PC-9 (cell line): Measurements from ENCODE around the gene PIK3C2G. TPM values are rescaled to one million over a fixed set of nuclear protein-coding genes. Genes with fewer than 3 reads are reported as not detected.
"Not testable (repeated sequence)": the region's sequence is repeated elsewhere in the genome, so short reads cannot be mapped to it uniquely, and the experiment has no call there.

Source experiments
- BruUV-seq: library from RNA; stranded (reverse); fragments of 400-500 nt; replicated peaks from 2 replicates; lab custom pipeline; 2021; lab: Mats Ljungman, UMichigan
- CTCF ChIA-PET: fragments of 300-600 bp; sonication (Branson Sonifier 250); formaldehyde crosslinking; loops from one replicate; lab custom pipeline; 2022; ENCODE audit warnings: antibody characterized with exemption; lab: Charles Lee
- POLR2A ChIA-PET: fragments of 300-600 bp; sonication (Branson Sonifier 250); formaldehyde crosslinking; loops from one replicate; lab custom pipeline; 2022; ENCODE audit warnings: antibody characterized with exemption; ENCODE audit not compliant: unreplicated experiment; lab: Charles Lee
- DNase-seq, 2 experiments: peaks; one replicate each; pipeline versions ENCODE4 v3.0.0 to v3.0.0-alpha.2; 2015 to 2022; ENCODE audit warnings: mixed read lengths in 1 of 2
- H2AFZ ChIP-seq: fragments of 200-600 bp; sonication (generic); 2 replicates; pipeline ENCODE4 v1.8.1; 2017; ENCODE audit warnings: antibody characterized with exemption
- H3F3A ChIP-seq: fragments of 200-600 bp; sonication (generic); 2 replicates; pipeline ENCODE4 v1.8.1; 2017; ENCODE audit warnings: antibody characterized with exemption, mild to moderate bottlenecking, low read depth; ENCODE audit not compliant: insufficient read depth
- H3K27ac ChIP-seq: fragments of 200-600 bp; sonication (generic); 2 replicates; pipeline ENCODE4 v1.6.1; 2016; ENCODE audit warnings: mixed run types
- H3K27me3 ChIP-seq: fragments of 200-600 bp; sonication (generic); 2 replicates; pipeline ENCODE4 v1.6.1; 2016; ENCODE audit warnings: low read depth, mixed run types; ENCODE audit not compliant: insufficient read depth
- H3K36me3 ChIP-seq: fragments of 200-600 bp; sonication (generic); 2 replicates; pipeline ENCODE4 v1.6.1; 2016; ENCODE audit warnings: low read depth, mixed run types
- H3K4me1 ChIP-seq: fragments of 200-600 bp; sonication (generic); replicated peaks from 2 replicates; pipeline ENCODE4 v1.6.1; 2016; ENCODE audit warnings: mixed run types; ENCODE audit not compliant: insufficient read depth
- H3K4me2 ChIP-seq: fragments of 200-600 bp; sonication (generic); 2 replicates; pipeline ENCODE4 v1.6.1; 2017; ENCODE audit warnings: mixed run types
- H3K4me3 ChIP-seq: fragments of 200-600 bp; sonication (generic); 2 replicates; pipeline ENCODE4 v1.6.1; 2016; ENCODE audit warnings: mixed run types
- H3K79me2 ChIP-seq: fragments of 200-600 bp; sonication (generic); 2 replicates; pipeline ENCODE4 v1.6.1; 2017; ENCODE audit warnings: low read depth, mixed run types
- H3K9me2 ChIP-seq: fragments of 200-600 bp; sonication (generic); 2 replicates; pipeline ENCODE4 v1.8.1; 2017; ENCODE audit warnings: mild to moderate bottlenecking; ENCODE audit not compliant: insufficient read depth
- H3K9me3 ChIP-seq: fragments of 200-600 bp; sonication (generic); 2 replicates; pipeline ENCODE4 v1.8.1; 2016; ENCODE audit warnings: low read depth; ENCODE audit not compliant: insufficient read depth
- H4K20me1 ChIP-seq: fragments of 200-600 bp; sonication (generic); 2 replicates; pipeline ENCODE4 v1.8.1; 2017; ENCODE audit not compliant: insufficient read depth
- EZH2 ChIP-seq: fragments of 200-600 bp; sonication (generic); IDR thresholded peaks from 2 replicates; pipeline ENCODE4 v1.8.0; 2017; ENCODE audit warnings: antibody characterized with exemption, low read depth
- intact Hi-C: fragments of 100-400 bp; cut with micrococcal nuclease; formaldehyde crosslinking; loops from one replicate; pipeline ENCODE4 v1.10.0; 2022; ENCODE audit not compliant: unreplicated experiment
- total RNA-seq: library from RNA; stranded (reverse); gene quantifications from 2 replicates; pipeline ENCODE4 v1.2.3, GENCODE V29; 2021
- TF ChIP-seq, protein P1 (sequence below): fragments of 200-600 bp; sonication (generic); conservative IDR thresholded peaks from 2 replicates; pipeline ENCODE4 v1.6.1; 2017; ENCODE audit warnings: mixed run types, antibody characterized with exemption, mild to moderate bottlenecking, moderate library complexity

PIK3C2G gene
- total RNA-seq, 1 experiment from 2014 or later: 1.4 TPM

DNA sequence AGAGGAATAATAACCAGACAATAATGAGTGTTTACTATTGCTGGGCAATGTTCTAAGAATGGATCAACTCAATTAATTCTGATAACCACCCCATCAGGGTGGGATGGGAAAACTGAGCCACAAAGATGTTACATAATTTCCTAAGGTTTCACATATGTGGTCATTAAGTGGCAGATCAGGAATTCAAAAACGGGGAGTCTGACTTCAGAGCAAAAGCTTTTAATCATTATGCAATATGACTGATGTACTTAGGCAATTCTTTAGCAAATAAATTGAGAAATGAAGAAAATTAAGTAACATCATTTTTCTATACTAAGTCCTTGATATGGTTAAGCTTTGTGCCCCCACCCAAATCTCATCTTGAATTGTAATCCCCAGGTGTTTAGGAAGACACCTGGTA, 423.1 kb downstream of the PIK3C2G start:
- no TSS peak for BruUV-seq
- H3K27ac ChIP-seq: no peak overlapping the region
- TF ChIP-seq, protein P1, sequence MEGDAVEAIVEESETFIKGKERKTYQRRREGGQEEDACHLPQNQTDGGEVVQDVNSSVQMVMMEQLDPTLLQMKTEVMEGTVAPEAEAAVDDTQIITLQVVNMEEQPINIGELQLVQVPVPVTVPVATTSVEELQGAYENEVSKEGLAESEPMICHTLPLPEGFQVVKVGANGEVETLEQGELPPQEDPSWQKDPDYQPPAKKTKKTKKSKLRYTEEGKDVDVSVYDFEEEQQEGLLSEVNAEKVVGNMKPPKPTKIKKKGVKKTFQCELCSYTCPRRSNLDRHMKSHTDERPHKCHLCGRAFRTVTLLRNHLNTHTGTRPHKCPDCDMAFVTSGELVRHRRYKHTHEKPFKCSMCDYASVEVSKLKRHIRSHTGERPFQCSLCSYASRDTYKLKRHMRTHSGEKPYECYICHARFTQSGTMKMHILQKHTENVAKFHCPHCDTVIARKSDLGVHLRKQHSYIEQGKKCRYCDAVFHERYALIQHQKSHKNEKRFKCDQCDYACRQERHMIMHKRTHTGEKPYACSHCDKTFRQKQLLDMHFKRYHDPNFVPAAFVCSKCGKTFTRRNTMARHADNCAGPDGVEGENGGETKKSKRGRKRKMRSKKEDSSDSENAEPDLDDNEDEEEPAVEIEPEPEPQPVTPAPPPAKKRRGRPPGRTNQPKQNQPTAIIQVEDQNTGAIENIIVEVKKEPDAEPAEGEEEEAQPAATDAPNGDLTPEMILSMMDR: no peak
- TF ChIP-seq EZH2: no peak
- H3K4me3 ChIP-seq: no peak overlapping the region
- no peaks in the 10 kb centered on the region for H3K79me2 ChIP-seq
- H3K9me2 ChIP-seq: no peaks in the 10 kb centered on the region
- no peak for DNase-seq
- H3K36me3 ChIP-seq: no peaks in the 10 kb centered on the region
- POLR2A ChIA-PET: no interaction called here
- no peaks in the 10 kb centered on the region for H3K27me3 ChIP-seq
- no peaks in the 10 kb centered on the region for H4K20me1 ChIP-seq
- CTCF ChIA-PET: no interaction called here
- intact Hi-C loops: loop anchor here (10.0 kb wide), 1 partner anchor 430 kb away; no protein-coding TSS in a partner anchor
- 0 out of 2 replicates have a peak, but pooled peaks cover 10% of the 10 kb centered on the region for H3K9me3 ChIP-seq
- H3K4me1 ChIP-seq: no peaks in the 10 kb centered on the region
- H3K4me2 ChIP-seq: no peak overlapping the region
- H2AFZ ChIP-seq: no peak overlapping the region
- no peaks in the 10 kb centered on the region for H3F3A ChIP-seq

DNA sequence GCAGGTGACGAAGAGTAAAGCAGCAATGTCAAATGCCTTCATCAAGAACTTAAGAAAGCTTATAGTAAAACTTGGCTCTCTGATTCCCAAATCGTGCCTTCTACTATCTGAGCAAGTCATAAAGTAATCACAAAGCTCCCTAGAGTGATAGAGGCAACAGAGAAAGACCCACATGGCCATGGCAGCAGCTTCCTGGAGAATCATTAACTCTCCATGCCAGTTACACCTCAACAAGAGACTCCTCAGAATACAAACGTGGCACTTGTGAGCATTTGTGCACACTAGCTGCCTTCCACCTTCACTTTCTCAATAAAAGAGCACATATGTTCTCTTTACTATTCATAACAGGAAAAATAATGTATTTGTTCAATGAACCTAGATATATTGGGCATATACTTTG, 428.5 kb downstream of the PIK3C2G start:
- CTCF ChIA-PET: no interaction called here
- no TSS peak for BruUV-seq
- intact Hi-C loops: loop anchor here (1.0 to 10.0 kb wide), 3 partner anchors 35 to 435 kb away; no protein-coding TSS in a partner anchor

DNA sequence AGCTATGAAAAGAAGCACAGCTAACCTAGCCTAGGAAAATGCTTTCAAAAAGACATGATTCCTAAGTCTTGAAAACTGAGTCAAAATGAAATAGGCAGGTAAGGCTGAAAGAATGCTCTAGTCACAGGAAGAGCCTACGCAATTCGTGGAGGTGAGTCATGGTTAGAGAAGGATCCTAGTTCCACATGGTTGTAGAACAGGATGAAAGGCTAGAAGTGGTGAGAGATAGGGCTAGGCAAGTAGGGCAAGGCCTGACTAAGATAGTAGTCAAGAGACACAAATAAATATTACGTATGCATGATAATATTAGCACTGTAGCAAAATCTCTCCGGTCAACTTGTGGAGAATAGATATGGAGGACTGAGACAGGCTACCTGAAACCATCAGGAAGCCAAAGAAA, 429.3 kb downstream of the PIK3C2G start:
- Histone ChIP-seq H3K79me2 (no peaks in the 10 kb centered on the region), H3K27ac (peak overlapping the region; percentile 59), H2AFZ (no peak overlapping the region), H3K9me3 (peaks cover 22% of the 10 kb centered on the region; the same call in 1 of the 2 replicates), H3K9me2 (no peaks in the 10 kb centered on the region), H3K4me1 (peaks cover 15% of the 10 kb centered on the region), H4K20me1 (no peaks in the 10 kb centered on the region), H3F3A (peaks cover 10% of the 10 kb centered on the region), H3K4me2 (peak overlapping the region; percentile 29), H3K36me3 (no peaks in the 10 kb centered on the region), H3K27me3 (no peaks in the 10 kb centered on the region), H3K4me3 (no peak overlapping the region)
- intact Hi-C loops: loop anchor here (1.0 kb wide), 2 partner anchors 34 to 62 kb away; no protein-coding TSS in a partner anchor
- BruUV-seq: no TSS peak
- ChIA-PET CTCF (no interaction called here), POLR2A (no interaction called here)
- TF ChIP-seq, protein P1: no peak
- TF ChIP-seq EZH2: no peak
- DNase-seq: peak; percentile 55 to 68

More for the DNA sequence above, 428.5 kb downstream of the PIK3C2G start:
- POLR2A ChIA-PET: no interaction called here
- H3K27me3 ChIP-seq: no peaks in the 10 kb centered on the region
- H2AFZ ChIP-seq: no peak overlapping the region
- peaks cover 22% of the 10 kb centered on the region; the same call in 1 of the 2 replicates for H3K9me3 ChIP-seq
- no peaks in the 10 kb centered on the region for H3K79me2 ChIP-seq
- no peak overlapping the region for H3K4me2 ChIP-seq
- H3K27ac ChIP-seq: no peak overlapping the region
- no peaks in the 10 kb centered on the region for H3K9me2 ChIP-seq
- H3K36me3 ChIP-seq: no peaks in the 10 kb centered on the region
- no peak overlapping the region for H3K4me3 ChIP-seq
- H3F3A ChIP-seq: peaks cover 10% of the 10 kb centered on the region
- no peaks in the 10 kb centered on the region for H4K20me1 ChIP-seq
- TF ChIP-seq, protein P1: no peak
- no peak for TF ChIP-seq EZH2
- peaks cover 15% of the 10 kb centered on the region for H3K4me1 ChIP-seq
- DNase-seq: no peak

DNA sequence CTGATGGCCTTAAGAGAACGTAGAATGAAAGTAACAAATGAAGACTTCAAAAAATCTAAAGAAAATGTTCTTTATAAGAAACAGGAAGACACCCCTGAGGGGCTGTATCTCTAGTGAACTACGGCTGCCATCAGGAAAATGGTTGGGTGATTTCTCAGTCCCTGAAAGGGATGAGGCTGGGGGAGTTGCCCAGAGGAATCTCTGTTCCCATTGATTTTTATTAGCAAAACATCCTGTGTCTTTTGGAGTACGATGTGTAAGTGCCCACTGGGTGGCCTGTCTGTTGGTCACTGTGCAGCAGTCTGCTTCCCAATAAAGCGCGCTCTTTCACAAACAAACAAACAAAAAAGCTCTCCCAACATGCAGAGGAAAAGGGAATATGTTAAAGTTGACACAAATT, 432.7 kb downstream of the PIK3C2G start:
- peaks cover 10% of the 10 kb centered on the region for H3F3A ChIP-seq
- H3K9me3 ChIP-seq: peaks cover 15% of the 10 kb centered on the region
- DNase-seq, POLR2A ChIA-PET, intact Hi-C loops, H2AFZ ChIP-seq, H3K27ac ChIP-seq, H4K20me1 ChIP-seq, H3K27me3 ChIP-seq, H3K36me3 ChIP-seq, H3K4me3 ChIP-seq, H3K4me2 ChIP-seq, BruUV-seq, H3K79me2 ChIP-seq, CTCF ChIA-PET, H3K9me2 ChIP-seq: not testable (repeated sequence)
- H3K4me1 ChIP-seq: peaks cover 22% of the 10 kb centered on the region
